HG02610 (cell line): Measurements from ENCODE around the gene HMGN3.
"Not testable (repeated sequence)": the region's sequence is repeated elsewhere in the genome, so short reads cannot be mapped to it uniquely, and the experiment has no call there.

ENCODE experiments used
- ATAC-seq: cut with Tn5 transposase; IDR thresholded peaks from one replicate; pipeline ENCODE4 v1.9.1; 2021; ENCODE audit warnings: mild to moderate bottlenecking, moderate library complexity; ENCODE audit not compliant: unreplicated experiment

Gene HMGN3

DNA sequence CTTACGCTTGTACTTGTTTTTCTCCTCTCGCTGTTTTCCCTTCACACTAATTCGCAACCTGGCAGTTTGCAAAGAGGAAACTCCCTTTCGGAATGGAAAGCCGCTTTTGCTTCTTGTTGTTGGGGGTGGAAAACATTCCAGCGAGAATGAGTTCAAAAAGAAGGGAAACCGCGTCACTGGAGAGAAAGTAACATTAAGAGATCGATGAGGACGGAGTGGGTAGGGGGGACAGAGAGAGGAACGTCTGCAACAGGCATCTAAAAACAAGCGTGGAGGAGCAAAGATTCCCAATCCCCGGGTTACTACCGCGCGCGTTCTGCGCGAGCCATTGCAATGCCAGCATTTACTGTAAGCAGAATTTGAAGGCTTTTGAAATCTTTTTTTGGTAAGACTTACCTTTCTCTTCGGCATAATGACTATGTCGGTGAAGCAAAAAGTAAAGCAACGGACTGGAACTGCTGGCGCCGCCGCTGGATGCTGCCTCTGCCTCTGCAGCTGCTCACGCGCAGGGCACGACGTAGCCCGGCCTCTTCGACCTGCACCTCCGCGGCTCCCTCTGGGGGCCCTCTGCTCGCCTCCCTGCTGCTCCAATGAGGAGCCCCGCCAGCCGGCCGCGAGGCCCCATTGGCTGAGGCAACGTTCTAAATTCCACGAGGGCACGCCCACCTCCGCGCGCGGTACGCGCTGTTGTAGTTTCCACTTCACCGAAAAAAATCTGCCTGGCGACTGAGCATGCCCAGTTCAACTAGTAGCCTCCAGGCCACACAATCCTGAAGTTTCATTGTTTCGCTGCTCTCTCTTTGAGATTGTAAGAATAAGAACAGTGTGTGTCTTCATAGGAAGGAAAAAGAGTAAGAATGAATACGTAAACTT lies at the start of gene HMGN3:
Gene HMGN3, minus strand, starts transcription at position 533 of the 873 bp plus-strand sequence.
- peak; percentile 94 for ATAC-seq

DNA sequence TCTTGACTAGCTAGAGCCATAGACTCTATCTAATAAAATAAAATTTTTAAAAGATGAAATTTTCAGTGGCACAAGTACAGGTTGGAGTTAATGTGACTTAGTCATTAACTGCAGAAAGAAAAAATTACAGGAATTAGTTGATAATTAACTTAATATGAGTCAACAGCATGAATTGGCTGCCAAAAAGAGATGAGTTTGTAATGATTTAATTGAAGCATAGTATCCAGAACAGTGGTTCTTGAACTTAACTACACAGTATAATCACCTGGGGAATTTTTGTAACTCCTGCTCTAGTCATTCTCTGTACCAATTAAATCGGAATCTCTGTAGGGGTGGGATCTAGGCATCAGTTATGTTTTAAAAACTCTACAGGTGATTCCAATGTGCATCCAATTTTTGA lies 46.3 kb upstream of the HMGN3 start:
- no peak for ATAC-seq

DNA sequence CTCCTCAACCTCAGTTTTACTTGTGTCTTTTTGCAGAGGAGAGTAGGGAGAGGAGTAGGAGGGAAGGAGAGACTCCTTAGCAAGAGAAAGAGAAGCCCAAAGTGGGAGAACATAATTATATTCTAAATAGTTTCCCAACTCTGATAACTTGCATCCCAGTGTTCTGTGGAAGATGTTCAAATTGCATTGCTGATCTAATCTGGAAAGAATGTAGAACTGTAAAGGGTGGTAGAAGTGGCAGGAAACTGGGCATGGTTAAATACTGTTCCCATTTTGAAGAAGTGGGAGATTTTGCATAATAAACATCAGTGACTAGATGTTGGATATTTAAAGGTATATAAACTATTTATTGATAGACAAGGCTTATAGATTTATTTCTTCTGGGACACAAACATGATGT lies 42.6 kb upstream of the HMGN3 start:
- no peak for ATAC-seq

DNA sequence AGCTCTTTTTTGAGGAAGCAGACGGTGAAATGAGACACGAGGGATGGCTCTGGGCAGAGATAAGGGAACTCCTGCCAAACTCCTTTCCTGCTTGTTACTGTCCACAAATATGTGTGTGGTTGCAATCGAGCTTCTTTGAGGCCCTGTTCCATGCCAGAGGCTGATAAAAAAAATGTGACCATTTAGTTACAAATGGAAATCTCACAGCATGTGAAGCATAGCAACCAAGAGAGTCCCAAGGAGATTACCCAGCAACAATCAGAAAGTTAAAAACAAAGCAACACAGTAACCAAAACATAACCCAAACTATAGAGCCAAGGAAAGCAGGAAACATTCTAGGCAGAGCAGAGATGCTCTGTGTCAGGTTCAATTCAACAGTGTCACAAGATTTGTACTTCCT lies 35.4 kb upstream of the HMGN3 start:
- no peak for ATAC-seq

DNA sequence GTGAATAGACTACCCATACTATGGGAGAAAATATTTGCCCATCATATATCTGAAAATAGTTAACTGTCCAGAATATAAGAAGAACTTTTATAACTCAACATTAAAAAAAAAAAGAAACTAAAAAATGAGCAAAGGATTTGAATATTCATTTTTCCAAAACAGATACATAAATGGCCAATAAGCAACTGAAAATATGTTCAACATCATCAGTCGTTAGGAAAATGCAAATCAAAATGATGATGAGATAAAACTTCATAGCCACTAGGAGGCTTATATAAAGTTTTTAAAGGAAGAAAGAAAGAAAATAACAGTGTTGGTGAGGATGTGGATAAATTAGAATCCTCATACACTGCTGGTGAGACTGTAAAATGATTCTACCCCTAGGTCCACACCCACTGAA lies 32.6 kb upstream of the HMGN3 start:
- no peak for ATAC-seq

DNA sequence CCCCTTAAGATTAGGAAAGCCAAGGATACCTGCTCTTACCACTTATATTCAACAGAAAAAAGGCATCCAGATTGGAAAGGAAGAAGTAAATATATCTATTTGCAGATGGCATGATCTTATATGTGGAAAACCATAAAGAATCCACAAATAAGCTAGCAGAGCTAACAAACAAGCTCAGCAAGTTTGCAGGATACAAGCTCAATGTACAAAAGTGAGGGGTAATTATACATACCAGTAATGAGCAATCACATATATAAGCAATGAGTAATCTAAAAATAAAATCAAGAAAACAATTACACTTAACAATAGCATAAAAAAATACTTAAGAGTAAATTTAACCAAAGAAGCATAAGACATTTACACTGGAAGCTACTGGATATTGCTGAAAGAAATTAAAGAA lies 31.6 kb upstream of the HMGN3 start:
- no peak for ATAC-seq

DNA sequence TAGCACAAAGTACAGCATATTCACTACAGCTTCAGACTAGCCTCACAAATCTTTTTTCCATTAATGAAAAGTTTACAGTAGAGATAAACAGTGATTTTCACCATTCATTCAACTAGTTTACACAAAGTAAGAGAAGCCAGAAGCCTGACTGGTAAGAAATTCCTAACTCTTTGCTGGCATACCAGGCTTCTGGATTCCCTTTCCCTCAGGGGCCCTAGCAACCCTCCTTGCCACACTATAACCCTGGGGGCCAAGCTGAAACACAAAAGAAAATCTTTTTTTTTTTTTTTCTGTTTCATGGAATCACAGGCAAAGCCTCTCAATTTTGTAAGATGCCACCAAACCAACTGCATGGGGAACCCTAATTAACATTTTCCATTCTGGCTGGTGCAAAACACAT lies 28.9 kb upstream of the HMGN3 start:
- no peak for ATAC-seq

DNA sequence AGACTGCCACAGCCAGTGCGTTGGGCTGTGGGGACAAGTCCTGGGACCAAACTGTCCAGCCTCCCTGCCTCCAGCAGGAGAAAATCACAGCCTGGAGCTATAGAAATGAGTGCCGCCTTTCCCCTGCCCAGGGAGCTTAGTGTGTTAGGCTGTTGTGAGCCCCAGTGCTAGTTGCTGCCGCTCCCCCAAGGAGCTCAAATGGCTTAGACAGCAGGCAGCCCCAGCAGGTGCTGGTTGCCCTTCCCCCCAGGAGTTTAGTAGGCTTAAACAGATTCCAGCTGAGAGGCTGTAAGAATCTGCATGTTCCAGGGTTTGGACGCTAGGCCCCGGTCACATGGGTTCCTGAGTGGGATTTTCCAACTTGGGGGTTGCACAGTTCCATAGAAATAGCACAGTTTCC lies 27.2 kb upstream of the HMGN3 start:
- no peak for ATAC-seq

DNA sequence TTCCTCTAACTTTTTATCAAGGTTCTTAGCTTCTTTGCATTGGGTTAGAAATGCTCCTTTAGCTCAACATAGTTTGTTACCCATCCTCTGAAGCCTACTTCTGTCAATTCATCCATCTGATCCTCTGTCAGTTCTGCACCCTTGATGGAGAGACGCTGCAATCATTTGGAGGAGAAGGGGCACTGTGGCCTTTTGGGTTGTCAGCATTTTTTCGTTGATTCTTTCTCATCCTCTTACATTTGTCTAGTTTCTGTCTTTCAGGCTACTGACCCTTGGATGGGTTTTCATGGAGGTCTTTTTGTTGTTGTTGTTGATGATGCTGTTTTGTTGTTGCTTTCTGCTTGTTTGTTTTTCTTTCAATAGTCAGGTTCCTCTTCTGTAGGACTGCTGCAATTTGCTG lies 26.3 kb upstream of the HMGN3 start:
- ATAC-seq, result no peak

DNA sequence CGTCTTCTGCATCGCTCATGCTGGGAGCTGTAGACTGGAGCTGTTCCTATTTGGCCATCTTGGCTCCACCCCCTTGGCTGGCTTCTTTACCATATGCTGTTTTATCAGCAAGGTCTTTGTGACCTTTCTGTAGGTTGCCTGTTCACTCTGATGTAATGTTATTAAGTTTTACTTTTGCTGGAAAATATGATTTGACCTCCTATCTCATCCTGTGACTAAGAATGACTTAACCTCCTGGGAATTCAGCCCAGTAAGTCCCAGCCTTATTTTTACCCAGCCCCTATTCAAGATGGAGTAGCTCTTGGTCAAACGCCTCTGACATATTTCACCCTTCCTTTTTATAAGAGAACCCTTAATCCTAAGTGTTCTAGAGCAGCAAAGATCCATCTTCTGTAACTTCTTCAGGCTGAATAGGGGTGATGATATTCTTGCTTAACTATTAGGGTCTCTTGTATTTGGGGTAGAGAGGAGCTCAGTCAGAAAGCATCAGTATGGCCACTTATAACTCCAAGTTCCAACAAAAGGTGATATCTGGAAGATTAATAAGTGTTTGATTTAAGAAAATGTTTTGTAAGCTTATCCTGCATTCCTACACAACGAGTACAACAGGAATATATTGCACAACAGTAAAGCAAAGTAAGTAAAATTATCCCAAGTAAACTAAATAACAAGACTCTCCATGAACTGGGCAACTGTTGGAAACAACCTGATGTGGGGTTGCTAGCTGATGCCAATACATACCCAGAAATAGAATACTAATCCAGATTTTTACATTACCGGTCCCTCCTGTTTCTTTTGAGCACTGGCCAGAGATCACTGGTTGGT lies 23.1 kb upstream of the HMGN3 start:
- ATAC-seq, result no peak

DNA sequence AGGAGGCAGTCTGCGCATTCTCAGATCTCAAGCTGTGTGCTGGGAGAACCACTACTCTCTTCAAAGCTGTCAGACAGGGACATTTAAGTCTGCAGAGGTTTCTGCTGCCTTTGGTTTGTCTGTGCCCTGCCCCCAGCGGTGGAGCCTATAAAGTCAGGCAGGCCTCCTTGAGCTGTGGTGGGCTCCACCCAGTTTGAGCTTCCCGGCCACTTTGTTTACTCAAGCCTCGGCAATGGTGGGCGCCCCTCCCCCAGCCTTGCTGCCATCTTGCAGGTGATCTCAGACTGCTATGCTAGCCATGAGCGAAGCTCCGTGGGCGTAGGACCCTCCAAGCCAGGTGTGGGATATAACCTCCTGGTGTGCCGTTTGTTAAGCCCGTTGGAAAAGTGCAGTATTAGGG lies 22.3 kb upstream of the HMGN3 start:
- ATAC-seq, result not testable (repeated sequence)

DNA sequence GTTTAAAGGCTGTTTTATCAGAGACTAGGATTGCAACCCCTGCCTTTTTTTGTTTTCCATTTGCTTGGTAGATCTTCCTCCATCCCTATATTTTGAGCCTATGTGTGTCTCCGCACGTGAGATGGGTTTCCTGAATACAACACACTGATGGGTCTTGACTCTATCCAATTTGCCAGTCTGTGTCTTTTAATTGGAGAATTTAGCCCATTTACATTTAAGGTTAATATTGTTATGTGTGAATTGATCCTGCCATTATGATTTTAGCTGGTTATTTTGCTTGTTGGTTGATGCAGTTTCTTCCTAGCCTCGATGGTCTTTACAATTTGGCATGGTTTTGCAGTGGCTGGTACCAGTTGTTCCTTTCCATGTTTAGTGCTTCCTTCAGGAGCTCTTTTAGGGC lies 20.6 kb upstream of the HMGN3 start:
- ATAC-seq, result not testable (repeated sequence)

DNA sequence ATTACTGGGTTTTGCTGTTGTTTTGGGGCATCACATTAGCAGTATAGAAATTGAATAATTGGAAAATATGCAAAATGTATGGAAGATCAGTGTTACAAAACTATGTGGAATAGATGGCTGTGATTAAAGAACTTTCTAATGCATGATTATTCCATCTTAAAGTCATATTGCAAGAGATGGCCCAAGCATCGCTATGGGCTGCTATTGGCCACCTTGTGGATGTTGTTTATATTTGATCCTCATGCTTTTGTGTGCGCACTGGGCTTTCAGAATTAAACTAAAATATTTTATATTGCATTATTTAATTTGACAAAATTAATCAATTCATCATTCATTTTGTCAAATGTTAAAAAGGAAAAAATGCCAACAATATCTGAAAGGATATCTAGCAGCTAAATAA lies 16.1 kb upstream of the HMGN3 start:
- ATAC-seq, result no peak

DNA sequence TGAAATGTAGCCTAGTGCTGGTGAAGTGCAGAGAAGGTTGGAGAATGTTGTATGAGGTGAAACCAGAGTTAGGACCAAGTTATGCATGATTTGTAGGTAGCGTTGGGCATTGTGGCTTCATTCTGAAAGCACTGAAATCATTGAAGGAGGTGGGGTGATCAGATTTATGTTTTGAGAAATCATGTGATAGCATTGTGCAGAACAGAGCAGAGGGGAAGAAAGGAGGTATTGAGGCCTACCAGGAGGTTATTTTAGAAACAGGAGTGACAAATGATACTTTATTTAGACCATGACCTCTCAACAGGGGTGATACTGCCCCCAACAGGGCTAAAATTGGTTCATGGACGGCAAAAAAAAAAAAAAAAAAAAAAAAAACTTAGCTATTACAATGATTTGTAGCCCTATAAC lies 15.6 kb upstream of the HMGN3 start:
- ATAC-seq, result peak; percentile 88

DNA sequence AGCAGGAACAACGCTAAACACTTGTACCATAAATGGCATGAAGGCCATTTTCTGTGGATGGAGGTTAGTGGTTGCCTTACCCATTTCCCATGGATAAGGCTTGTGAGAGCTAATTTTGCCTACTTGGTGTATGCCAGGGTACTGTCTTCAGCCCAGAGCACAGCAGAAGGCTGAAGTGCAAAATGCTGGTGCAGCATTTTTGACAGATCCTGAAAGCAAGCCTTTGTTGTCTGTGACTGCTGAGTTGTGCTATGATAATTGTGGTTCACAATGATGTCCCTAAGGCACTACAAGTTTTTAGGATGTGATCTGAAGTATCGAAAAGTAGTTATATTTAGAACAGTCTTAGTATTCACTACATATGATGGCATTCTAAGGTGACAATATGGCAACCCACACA lies 14.7 kb upstream of the HMGN3 start:
- no peak for ATAC-seq

DNA sequence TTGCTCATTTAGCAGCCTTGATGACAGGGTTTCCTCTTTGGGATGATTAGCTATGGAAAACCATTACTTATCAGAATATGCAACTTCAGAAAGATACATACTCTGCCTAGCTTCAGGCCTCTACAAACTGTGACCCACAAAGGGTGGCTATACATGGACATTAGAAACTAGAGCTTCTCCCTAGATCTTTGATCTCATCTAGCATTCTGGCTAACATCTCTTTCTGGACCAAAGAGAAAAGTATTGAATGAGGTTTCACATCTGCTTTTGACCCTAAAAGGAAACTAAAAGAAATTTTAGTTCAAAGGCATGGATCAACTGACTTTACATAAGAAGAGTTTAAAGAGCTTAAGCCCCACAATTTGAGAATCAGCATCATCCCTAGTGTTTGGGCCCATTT lies 12.4 kb upstream of the HMGN3 start:
- peak; percentile 83 for ATAC-seq

DNA sequence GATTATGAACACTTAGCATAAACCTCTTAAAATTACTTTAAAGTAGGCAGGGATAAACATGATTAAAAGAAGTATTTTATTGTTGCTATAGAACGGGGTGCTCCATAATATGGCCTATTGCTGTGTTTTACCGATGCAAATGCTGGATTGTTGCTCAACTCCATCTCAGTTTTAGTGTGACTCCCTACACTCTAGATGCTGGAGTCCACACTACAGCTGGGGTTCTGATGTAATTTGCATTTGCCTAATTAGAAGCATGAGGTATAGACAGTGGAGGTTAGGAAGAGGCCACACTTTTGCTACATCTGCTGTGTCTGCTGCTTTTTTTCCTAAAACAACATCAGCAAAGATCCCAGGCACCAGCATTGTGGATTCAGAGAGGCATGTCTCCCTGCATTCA lies 6.7 kb upstream of the HMGN3 start:
- no peak for ATAC-seq

DNA sequence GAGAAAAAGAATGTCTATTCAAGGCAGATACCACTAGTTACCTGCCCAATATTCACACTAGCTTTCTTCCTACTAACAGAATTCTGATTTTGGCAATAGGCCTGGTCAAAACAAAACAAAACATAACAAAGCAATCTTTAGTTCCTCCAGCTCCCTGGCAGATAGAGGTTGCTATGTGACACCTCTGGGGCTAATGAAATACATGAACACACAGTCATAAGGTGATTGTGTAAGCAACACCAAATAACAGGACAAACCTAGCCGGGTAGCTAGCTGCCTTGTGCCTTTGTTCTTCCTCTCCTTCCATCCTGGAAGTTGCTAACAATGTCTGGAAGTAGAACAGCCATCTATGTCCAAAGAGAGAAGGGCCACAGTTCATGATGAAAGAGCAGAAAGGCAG lies 6.0 kb upstream of the HMGN3 start:
- peak; percentile 54 for ATAC-seq

DNA sequence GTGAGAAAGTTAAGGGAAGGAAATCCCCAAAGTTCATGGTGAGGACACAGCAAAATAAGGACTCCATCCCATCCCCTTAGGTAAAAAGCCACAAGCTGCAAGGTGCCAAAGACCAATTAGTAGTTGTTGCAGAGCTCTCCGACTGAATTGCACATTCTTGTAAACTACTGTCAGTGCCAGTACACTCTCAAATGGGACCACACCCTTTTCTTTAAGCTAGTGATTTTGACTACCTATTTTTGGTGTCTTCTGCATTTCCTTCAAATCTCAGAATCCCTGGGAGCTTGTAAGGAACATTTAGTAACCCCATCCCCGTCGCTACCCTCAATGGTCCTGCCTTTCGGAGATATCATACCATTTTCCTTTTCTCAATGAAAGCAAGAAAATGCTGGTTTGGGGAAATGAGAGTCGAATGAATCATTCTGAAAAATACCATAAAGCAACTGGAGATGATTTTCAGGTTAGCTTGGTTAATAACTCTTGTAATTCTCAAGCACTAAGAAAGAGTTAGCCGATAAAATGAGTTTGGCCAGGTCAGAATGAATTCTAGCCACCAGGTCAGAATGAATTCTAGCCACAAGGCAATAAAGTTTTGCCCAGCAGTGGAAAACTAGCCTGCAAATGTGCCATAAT lies 5.2 kb upstream of the HMGN3 start:
- ATAC-seq, result peak; percentile 56

DNA sequence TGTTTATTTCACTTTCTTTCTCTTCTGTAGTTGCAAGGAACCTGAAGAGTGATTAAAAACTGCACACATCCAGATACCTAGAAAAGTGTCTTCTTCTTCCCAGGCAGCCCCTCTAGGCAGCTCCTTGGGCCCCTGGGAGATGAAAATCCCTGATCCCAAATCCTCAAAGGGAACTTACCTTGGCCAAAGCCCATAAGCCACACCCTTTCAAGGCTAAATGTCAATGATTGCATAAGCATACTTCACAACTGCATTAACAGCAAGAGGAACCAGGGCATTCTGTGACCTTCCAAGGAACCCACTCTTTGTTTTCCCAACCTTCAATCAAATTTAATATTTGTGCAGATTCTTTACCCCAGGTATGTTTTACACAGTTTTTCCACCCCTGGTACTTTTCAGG lies 4.4 kb upstream of the HMGN3 start:
- ATAC-seq, result no peak

DNA sequence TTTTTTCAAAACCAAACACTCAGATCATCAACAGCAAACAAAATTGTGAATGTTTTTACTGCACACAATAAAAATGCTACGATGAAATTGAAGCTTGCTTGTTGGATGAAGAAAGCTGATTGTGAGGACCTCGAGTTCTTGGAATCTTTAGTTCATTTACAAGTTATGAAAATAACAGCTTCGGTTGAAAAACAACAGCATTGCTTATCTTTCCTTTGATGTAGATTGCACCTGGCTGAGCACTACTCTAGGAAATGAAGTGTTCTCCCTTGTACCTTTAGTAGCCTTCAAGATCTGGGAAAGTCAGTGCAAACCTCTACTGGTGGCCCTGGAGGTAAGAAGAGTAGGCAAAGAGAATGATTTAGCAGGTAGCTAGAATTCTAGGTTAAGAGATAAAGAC lies 2.2 kb upstream of the HMGN3 start:
- no peak for ATAC-seq
